ENCODE measurements around the gene PIGA.

The PIGA gene

DNA sequence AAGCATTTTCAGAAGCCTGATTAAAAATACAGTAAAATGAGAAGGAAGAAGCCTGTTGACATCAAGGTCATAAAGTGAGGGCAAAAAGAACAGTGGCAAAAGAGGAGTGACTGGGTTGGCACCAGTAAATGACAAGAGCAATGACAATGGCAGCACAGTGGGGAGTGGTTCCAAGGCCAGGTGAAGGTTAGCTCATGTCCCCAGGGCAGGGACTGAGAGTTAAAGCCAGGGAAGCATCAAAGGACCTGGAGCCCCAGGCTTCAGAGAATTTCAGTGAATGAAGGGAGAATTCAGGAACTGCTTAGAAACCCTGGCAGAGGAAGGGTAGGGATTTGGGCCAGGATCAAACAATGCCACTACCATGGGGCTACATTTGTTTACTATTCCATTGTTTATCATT is 8.8 kb upstream of the PIGA start:
- TF ChIP-seq BHLHE40 (IDR thresholded peaks at IDR 0.05; ENCODE audit: borderline replicate concordance) (no peak), NFRKB (IDR thresholded peaks at IDR 0.05) (no peak), SP1 (IDR thresholded peaks at IDR 0.05) (no peak), LEF1 (IDR thresholded peaks at IDR 0.05; ENCODE audit: borderline replicate concordance) (no peak), TARDBP (IDR thresholded peaks at IDR 0.05) (no peak)
- TF ChIP-seq, protein P1, sequence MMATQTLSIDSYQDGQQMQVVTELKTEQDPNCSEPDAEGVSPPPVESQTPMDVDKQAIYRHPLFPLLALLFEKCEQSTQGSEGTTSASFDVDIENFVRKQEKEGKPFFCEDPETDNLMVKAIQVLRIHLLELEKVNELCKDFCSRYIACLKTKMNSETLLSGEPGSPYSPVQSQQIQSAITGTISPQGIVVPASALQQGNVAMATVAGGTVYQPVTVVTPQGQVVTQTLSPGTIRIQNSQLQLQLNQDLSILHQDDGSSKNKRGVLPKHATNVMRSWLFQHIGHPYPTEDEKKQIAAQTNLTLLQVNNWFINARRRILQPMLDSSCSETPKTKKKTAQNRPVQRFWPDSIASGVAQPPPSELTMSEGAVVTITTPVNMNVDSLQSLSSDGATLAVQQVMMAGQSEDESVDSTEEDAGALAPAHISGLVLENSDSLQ (IDR thresholded peaks at IDR 0.05), result no peak
- DNase-seq (ENCODE audit: extremely low spot score), result no peak
- ChIA-PET CTCF (no interaction called here), POLR2A (no interaction called here)

DNA sequence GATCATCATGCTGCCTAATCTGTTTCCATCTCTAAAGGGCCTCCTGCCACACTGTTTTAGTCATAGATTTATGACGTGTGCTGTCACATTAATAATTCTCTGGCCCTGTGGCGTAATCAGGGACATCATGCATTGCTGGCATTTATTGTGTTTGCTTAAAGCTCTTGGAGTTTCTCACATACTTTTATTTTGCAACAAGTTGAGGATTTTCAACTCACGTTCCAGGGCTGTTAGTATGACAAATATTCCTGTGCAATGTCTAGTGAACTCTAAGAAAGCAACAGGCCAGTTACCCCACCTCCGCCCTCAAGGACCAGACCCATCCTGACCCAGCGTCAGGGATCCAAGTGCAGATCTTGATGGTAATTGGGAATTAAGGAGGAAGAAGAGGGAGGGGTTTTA is 7.8 kb upstream of the PIGA start:
- no peak for TF ChIP-seq SUZ12 (IDR thresholded peaks at IDR 0.05)
- TF ChIP-seq, protein P1 (IDR thresholded peaks at IDR 0.05), result peak; percentile 60
- no peak for DNase-seq (ENCODE audit: extremely low spot score)
- CTCF ChIA-PET, result interaction anchor here (1.6 kb wide), 1 partner anchor 43 kb away, joined by 6 read pairs; no protein-coding TSS in a partner anchor
- POLR2A ChIA-PET, result no interaction called here

DNA sequence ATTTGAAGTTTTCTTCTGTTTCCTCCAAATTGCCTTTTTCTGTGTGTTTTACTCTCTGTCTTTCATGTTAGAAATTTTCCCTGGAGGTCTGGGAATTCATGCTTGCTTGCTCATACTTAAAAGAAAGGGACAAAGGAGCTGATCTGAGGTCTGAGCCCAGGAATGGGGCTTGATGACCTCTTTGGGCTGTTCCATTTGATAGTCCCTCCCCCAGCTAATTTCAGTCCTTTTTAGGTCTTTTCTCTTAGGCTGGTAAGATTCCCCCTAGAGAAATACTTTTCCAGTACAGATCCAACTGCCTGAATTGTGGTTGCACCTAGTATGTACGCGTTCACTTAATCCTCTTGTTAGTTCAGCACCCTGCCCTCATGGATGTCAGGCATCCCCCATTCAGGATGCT is 5.5 kb upstream of the PIGA start:
- POLR2A ChIA-PET, result no interaction called here

DNA sequence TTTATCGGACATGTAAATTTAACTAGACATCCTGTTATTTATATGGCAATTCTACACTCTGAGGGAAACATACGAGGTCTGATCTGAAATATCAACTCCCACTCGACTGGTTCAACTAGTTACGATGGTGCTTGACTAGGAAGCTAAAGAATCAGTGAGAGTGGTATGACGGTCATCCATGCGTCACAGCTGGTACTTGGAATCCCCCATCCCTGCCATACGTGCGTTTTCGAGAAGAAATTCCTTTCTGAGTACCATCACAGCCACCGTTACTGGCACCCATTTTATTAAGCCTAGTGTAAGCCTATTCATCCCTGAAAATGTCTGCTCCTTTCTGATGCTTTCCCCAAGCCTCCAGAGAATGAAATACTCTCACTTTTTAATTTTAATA is 695 bp upstream of the PIGA start:
- ChIA-PET CTCF (no interaction called here), POLR2A (no interaction called here)
- TF ChIP-seq LEF1 (IDR thresholded peaks at IDR 0.05; ENCODE audit: borderline replicate concordance) (no peak), FOXK2 (IDR thresholded peaks at IDR 0.05) (no peak), FOXA1 (IDR thresholded peaks at IDR 0.05) (no peak), SUZ12 (IDR thresholded peaks at IDR 0.05) (no peak), CTBP1 (IDR thresholded peaks at IDR 0.05; ENCODE audit: borderline replicate concordance) (no peak), TARDBP (IDR thresholded peaks at IDR 0.05) (no peak), BHLHE40 (IDR thresholded peaks at IDR 0.05; ENCODE audit: borderline replicate concordance) (no peak), ARNT (IDR thresholded peaks at IDR 0.05) (no peak), L3MBTL2 (conservative IDR thresholded peaks at IDR 0.05) (no peak), HDGF (IDR thresholded peaks at IDR 0.05; ENCODE audit: borderline replicate concordance) (no peak), SP1 (IDR thresholded peaks at IDR 0.05) (no peak), ZNF384 (IDR thresholded peaks at IDR 0.05) (no peak), FOXM1 (IDR thresholded peaks at IDR 0.05; ENCODE audit: borderline replicate concordance) (no peak), ELF4 (IDR thresholded peaks at IDR 0.05) (no peak), NFRKB (IDR thresholded peaks at IDR 0.05) (no peak)
- TF ChIP-seq, protein P1 (IDR thresholded peaks at IDR 0.05), result no peak
- DNase-seq (ENCODE audit: extremely low spot score), result no peak

More for the DNA sequence above, 5.5 kb upstream of the PIGA start:
- DNase-seq (ENCODE audit: extremely low spot score), result no peak
- CTCF ChIA-PET, result no interaction called here
- TF ChIP-seq, protein P1 (IDR thresholded peaks at IDR 0.05), result no peak
- TF ChIP-seq ELF4 (IDR thresholded peaks at IDR 0.05) (no peak), NFRKB (IDR thresholded peaks at IDR 0.05) (no peak), TARDBP (IDR thresholded peaks at IDR 0.05) (no peak), FOXM1 (IDR thresholded peaks at IDR 0.05; ENCODE audit: borderline replicate concordance) (no peak)

DNA sequence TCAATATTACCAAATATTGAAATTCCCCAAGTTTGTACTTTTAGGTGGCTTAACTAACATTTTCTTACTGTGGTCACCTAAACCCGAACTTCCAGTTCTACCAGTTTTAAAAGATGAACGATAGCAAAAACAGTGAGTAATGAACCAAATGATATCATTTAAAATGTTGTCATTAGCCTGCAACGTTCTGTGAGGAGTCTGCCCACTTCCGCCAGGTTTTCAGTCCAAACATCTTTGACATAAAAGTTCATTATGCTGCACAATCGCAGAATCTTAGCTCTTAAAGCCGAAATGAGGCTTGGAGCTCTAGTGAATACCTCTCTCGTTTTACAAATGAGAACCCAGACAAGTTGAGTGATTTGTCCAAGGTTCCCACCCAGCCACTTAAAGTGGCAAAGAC is 762 bp downstream of the PIGA start:
- no peak for TF ChIP-seq HDGF (IDR thresholded peaks at IDR 0.05; ENCODE audit: borderline replicate concordance)
- no peak for TF ChIP-seq BHLHE40 (IDR thresholded peaks at IDR 0.05; ENCODE audit: borderline replicate concordance)
- TF ChIP-seq ELF4 (IDR thresholded peaks at IDR 0.05), result no peak
- no peak for TF ChIP-seq ARNT (IDR thresholded peaks at IDR 0.05)
- TF ChIP-seq CTBP1 (IDR thresholded peaks at IDR 0.05; ENCODE audit: borderline replicate concordance), result no peak
- no peak for TF ChIP-seq TARDBP (IDR thresholded peaks at IDR 0.05)
- TF ChIP-seq LEF1 (IDR thresholded peaks at IDR 0.05; ENCODE audit: borderline replicate concordance), result no peak
- TF ChIP-seq ZNF384 (IDR thresholded peaks at IDR 0.05), result no peak
- TF ChIP-seq FOXM1 (IDR thresholded peaks at IDR 0.05; ENCODE audit: borderline replicate concordance), result no peak
- no peak for TF ChIP-seq SP1 (IDR thresholded peaks at IDR 0.05)
- TF ChIP-seq L3MBTL2 (conservative IDR thresholded peaks at IDR 0.05), result no peak
- no peak for TF ChIP-seq SUZ12 (IDR thresholded peaks at IDR 0.05)
- TF ChIP-seq FOXA1 (IDR thresholded peaks at IDR 0.05), result no peak
- TF ChIP-seq FOXK2 (IDR thresholded peaks at IDR 0.05), result no peak
- TF ChIP-seq NFRKB (IDR thresholded peaks at IDR 0.05), result no peak
- TF ChIP-seq, protein P1 (IDR thresholded peaks at IDR 0.05), result no peak
- no peak for DNase-seq (ENCODE audit: extremely low spot score)
- CTCF ChIA-PET, result interaction anchor here (1.1 kb wide), 1 partner anchor 131 kb away, joined by 3 read pairs; no protein-coding TSS in a partner anchor
- POLR2A ChIA-PET, result interaction anchor here (0.9 kb wide), 1 partner anchor 124 kb away, joined by 3 read pairs; no protein-coding TSS in a partner anchor

DNA sequence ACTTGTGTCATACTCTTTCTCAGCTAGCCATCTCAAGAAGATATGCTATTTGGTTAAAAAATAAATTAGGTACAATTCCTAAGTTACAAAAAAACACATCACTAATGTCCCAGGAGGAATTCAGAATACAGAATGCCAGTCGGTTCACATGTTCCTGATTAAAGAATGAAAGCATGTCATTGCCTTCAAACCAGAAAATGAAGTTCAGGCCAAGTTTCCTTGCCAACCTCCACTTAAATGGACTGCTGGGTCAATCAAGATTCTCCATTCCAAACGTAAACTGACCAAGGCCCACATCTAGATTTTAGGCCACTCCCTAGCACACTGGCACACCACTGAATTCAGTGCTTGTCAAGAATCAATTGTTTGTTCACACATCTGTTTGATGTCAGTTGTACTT is 6.5 kb downstream of the PIGA start:
- ChIA-PET CTCF (no interaction called here), POLR2A (no interaction called here)
- no peak for DNase-seq (ENCODE audit: extremely low spot score)
- TF ChIP-seq FOXA1 (IDR thresholded peaks at IDR 0.05) (no peak), CTBP1 (IDR thresholded peaks at IDR 0.05; ENCODE audit: borderline replicate concordance) (no peak), ELF4 (IDR thresholded peaks at IDR 0.05) (no peak), ARNT (IDR thresholded peaks at IDR 0.05) (no peak), SUZ12 (IDR thresholded peaks at IDR 0.05) (no peak), NFRKB (IDR thresholded peaks at IDR 0.05) (no peak), SP1 (IDR thresholded peaks at IDR 0.05) (no peak), TARDBP (IDR thresholded peaks at IDR 0.05) (no peak), FOXM1 (IDR thresholded peaks at IDR 0.05; ENCODE audit: borderline replicate concordance) (no peak), HDGF (IDR thresholded peaks at IDR 0.05; ENCODE audit: borderline replicate concordance) (no peak), FOXK2 (IDR thresholded peaks at IDR 0.05) (no peak), ZNF384 (IDR thresholded peaks at IDR 0.05) (no peak), BHLHE40 (IDR thresholded peaks at IDR 0.05; ENCODE audit: borderline replicate concordance) (no peak), L3MBTL2 (conservative IDR thresholded peaks at IDR 0.05) (no peak), LEF1 (IDR thresholded peaks at IDR 0.05; ENCODE audit: borderline replicate concordance) (no peak)
- TF ChIP-seq, protein P1 (IDR thresholded peaks at IDR 0.05), result no peak

Data from HEK293T (cell line).